ENCODE results near the gene OR2G2. TPM values are rescaled to one million over a fixed set of nuclear protein-coding genes. Genes with fewer than 3 reads are reported as not detected.

OR2G2 gene
- total RNA-seq, 1 experiment from 2014 or later = not detected

GRCh38 chr1:247548769-247549182 is 39.4 kb upstream of the OR2G2 start, which contains the start of gene GCSAML:
Gene GCSAML (plus strand): TSS chr1:247549134. CDS start chr1:247549192, 58 bp downstream.
- intact Hi-C loops (cut with micrococcal nuclease; ENCODE audit: unreplicated experiment) = no loop called here
- POLR2A ChIA-PET = no interaction called here
- Histone ChIP-seq H3K9me3 (ENCODE audit: control insufficient read depth, insufficient read depth, low read depth, low read length) (no peaks in the 10 kb centered on the region), H3K36me3 (ENCODE audit: control insufficient read depth, insufficient read depth, low read length) (no peaks in the 10 kb centered on the region), H3K4me1 (ENCODE audit: control insufficient read depth, insufficient read depth, low read length) (no peaks in the 10 kb centered on the region), H3K4me3 (ENCODE audit: low read depth in 2 of 2, low read length in 2 of 2) (no peak within 1 kb of the TSS), H3K27ac (ENCODE audit: low read length) (no peak within 1 kb of the TSS), H3K27me3 (ENCODE audit: control insufficient read depth, insufficient read depth, low read length) (no peaks in the 10 kb centered on the region)
- DNase-seq (ENCODE audit: low read depth, low spot score) (no peak), ATAC-seq (no peak)
- no TSS peak for BruUV-seq (replicated peaks)
- in situ Hi-C loops (cut with HindIII; ENCODE audit: low pct_unique_long_range_greater_than_20kb, low sequenced_read_pairs) = no loop called here
- CTCF ChIA-PET = no interaction called here
- TF ChIP-seq POLR2AphosphoS5 (IDR thresholded peaks at IDR 0.05; ENCODE audit: low read depth, low read length) (no peak), REST (IDR thresholded peaks at IDR 0.05; ENCODE audit: insufficient read depth in 1 of 2, low read depth in 2 of 2, low read length in 1 of 2) (no peak), TCF7L2 (IDR thresholded peaks at IDR 0.05; ENCODE audit: low read depth, low read length) (no peak), SIN3A (IDR thresholded peaks at IDR 0.05; ENCODE audit: borderline replicate concordance, insufficient read depth, low read depth, low read length) (no peak), CTCF (IDR thresholded peaks at IDR 0.05) (no peak)

- intact Hi-C loops (cut with micrococcal nuclease; ENCODE audit: unreplicated experiment) (no loop called here), in situ Hi-C loops (cut with HindIII; ENCODE audit: low pct_unique_long_range_greater_than_20kb, low sequenced_read_pairs) (no loop called here)
- Histone ChIP-seq H3K4me3 (ENCODE audit: low read depth in 2 of 2, low read length in 2 of 2) (no peak overlapping the region), H3K9me3 (ENCODE audit: control insufficient read depth, insufficient read depth, low read depth, low read length) (no peaks in the 10 kb centered on the region), H3K4me1 (ENCODE audit: control insufficient read depth, insufficient read depth, low read length) (no peaks in the 10 kb centered on the region), H3K27ac (ENCODE audit: low read length) (no peak overlapping the region), H3K27me3 (ENCODE audit: control insufficient read depth, insufficient read depth, low read length) (no peaks in the 10 kb centered on the region), H3K36me3 (ENCODE audit: control insufficient read depth, insufficient read depth, low read length) (no peaks in the 10 kb centered on the region)
- TF ChIP-seq TCF7L2 (IDR thresholded peaks at IDR 0.05; ENCODE audit: low read depth, low read length) (no peak), SIN3A (IDR thresholded peaks at IDR 0.05; ENCODE audit: borderline replicate concordance, insufficient read depth, low read depth, low read length) (no peak), POLR2AphosphoS5 (IDR thresholded peaks at IDR 0.05; ENCODE audit: low read depth, low read length) (no peak), CTCF (IDR thresholded peaks at IDR 0.05) (no peak), REST (IDR thresholded peaks at IDR 0.05; ENCODE audit: insufficient read depth in 1 of 2, low read depth in 2 of 2, low read length in 1 of 2) (no peak)
- BruUV-seq (replicated peaks) = no TSS peak
- DNase-seq (ENCODE audit: low read depth, low spot score) (no peak), ATAC-seq (no peak)
- POLR2A ChIA-PET = no interaction called here
- CTCF ChIA-PET = no interaction called here
These were observed 36.4 kb upstream of the OR2G2 start for GRCh38 chr1:247551721-247552120.

Measured in Panc1 (cell line).